ENCODE data around the gene MYCBP. TPM values are rescaled to one million over a fixed set of nuclear protein-coding genes. Genes with fewer than 3 reads are reported as not detected.

MYCBP gene
- polyA plus RNA-seq, 1 donor = 18.3 TPM

DNA sequence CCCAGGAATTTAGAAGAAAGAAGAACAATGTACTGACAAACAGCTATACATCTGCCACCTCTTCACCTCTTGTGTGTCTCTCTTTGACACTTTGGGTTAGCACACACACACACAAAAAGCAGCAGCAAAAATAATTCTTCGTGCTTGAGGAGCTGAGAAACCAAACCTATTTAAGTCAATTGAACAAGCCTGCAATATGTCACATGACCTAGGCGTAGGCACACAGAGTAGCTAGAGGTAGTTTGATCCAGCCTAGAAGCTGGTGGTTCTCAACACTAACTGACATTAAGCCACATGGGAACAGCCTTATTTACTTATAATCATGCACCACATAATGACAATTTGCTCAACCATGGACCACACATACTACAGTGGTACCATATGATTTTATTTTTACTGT is 45.8 kb downstream of the MYCBP start:
- Histone ChIP-seq H3K4me3 (ENCODE audit: low read length) (no peak overlapping the region), H3K27ac (ENCODE audit: low read length) (no peak overlapping the region), H3K9me3 (ENCODE audit: control insufficient read depth, low read depth, low read length) (no peaks in the 10 kb centered on the region), H3K27me3 (ENCODE audit: control insufficient read depth, insufficient read depth, low read length) (peaks cover 22% of the 10 kb centered on the region), H3K36me3 (ENCODE audit: control insufficient read depth, insufficient read depth, low read length) (no peaks in the 10 kb centered on the region), H3K4me1 (ENCODE audit: control insufficient read depth, insufficient read depth, low read length) (no peaks in the 10 kb centered on the region)
- no CpG with 5 or more reads among the region's 2 CpGs for WGBS (ENCODE audit: insufficient coverage, low lambda C conversion rate)
- no peak for DNase-seq

- Histone ChIP-seq H3K36me3 (ENCODE audit: control insufficient read depth, insufficient read depth, low read length) (no peaks in the 10 kb centered on the region), H3K27ac (ENCODE audit: low read length) (no peak overlapping the region), H3K27me3 (ENCODE audit: control insufficient read depth, insufficient read depth, low read length) (peaks cover 24% of the 10 kb centered on the region), H3K9me3 (ENCODE audit: control insufficient read depth, low read depth, low read length) (no peaks in the 10 kb centered on the region), H3K4me3 (ENCODE audit: low read length) (no peak overlapping the region), H3K4me1 (ENCODE audit: control insufficient read depth, insufficient read depth, low read length) (no peaks in the 10 kb centered on the region)
- DNase-seq = no peak
These were observed 46.3 kb downstream of the MYCBP start for GRCh38 chr1:38826886-38827285.

GRCh38 chr1:38826262-38826661 is 46.9 kb downstream of the MYCBP start:
- H3K27ac ChIP-seq (ENCODE audit: low read length) = no peak overlapping the region
- H3K4me1 ChIP-seq (ENCODE audit: control insufficient read depth, insufficient read depth, low read length) = no peaks in the 10 kb centered on the region
- H3K36me3 ChIP-seq (ENCODE audit: control insufficient read depth, insufficient read depth, low read length) = no peaks in the 10 kb centered on the region
- H3K4me3 ChIP-seq (ENCODE audit: low read length) = no peak overlapping the region
- no peaks in the 10 kb centered on the region for H3K9me3 ChIP-seq (ENCODE audit: control insufficient read depth, low read depth, low read length)
- DNase-seq = no peak
- no CpG with 5 or more reads among the region's 3 CpGs for WGBS (ENCODE audit: insufficient coverage, low lambda C conversion rate)
- H3K27me3 ChIP-seq (ENCODE audit: control insufficient read depth, insufficient read depth, low read length) = peaks cover 28% of the 10 kb centered on the region

DNA sequence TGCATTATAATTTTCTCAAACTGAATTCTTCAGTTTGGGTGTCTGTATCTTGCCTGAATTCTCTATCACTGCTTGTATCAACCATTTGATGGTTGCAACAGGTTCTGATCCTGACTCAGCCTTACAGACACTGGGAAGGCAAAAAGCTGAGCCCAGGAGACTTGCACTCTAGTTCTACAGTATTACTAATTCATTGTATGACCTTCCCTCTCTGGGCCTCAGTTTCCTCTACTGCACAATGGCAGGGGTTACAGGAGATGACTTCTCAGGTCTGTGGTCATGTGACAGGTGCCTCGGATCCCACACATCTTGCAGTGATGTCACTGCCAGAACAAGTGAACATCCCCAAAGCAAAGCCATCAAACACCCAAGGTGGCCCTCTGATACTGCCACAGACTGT is 52.3 kb downstream of the MYCBP start:
- Histone ChIP-seq H3K9me3 (ENCODE audit: control insufficient read depth, low read depth, low read length) (peaks cover 7% of the 10 kb centered on the region), H3K4me1 (ENCODE audit: control insufficient read depth, insufficient read depth, low read length) (peaks cover 7% of the 10 kb centered on the region), H3K27me3 (ENCODE audit: control insufficient read depth, insufficient read depth, low read length) (peaks cover 66% of the 10 kb centered on the region), H3K27ac (ENCODE audit: low read length) (no peak overlapping the region), H3K4me3 (ENCODE audit: low read length) (no peak overlapping the region), H3K36me3 (ENCODE audit: control insufficient read depth, insufficient read depth, low read length) (no peaks in the 10 kb centered on the region)
- no CpG with 5 or more reads among the region's 1 CpG for WGBS (ENCODE audit: insufficient coverage, low lambda C conversion rate)
- no peak for DNase-seq

DNA sequence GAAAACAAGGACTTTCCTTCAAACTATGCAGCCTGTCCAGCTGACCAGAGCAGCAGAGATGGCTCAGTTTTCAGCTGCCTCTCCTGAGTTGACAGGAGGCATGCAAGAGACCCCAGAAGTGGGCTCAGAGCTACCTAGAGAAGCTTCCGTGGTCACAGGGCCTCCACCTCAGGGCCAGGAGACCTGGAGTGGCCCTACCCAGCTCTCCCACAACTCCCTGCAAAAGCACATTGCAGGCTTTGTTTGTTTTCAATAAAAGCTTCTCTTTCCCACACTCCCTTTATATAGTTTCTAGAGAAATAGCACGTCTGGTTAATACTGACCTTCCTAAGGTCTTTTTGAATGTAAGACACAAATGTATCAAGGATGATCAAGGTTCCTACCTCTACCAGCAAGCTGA is 53.6 kb downstream of the MYCBP start:
- no peaks in the 10 kb centered on the region for H3K36me3 ChIP-seq (ENCODE audit: control insufficient read depth, insufficient read depth, low read length)
- H3K4me3 ChIP-seq (ENCODE audit: low read length) = no peak overlapping the region
- H3K27ac ChIP-seq (ENCODE audit: low read length) = no peak overlapping the region
- H3K27me3 ChIP-seq (ENCODE audit: control insufficient read depth, insufficient read depth, low read length) = peaks cover 73% of the 10 kb centered on the region
- DNase-seq = no peak
- H3K4me1 ChIP-seq (ENCODE audit: control insufficient read depth, insufficient read depth, low read length) = peaks cover 7% of the 10 kb centered on the region
- no CpG with 5 or more reads among the region's 2 CpGs for WGBS (ENCODE audit: insufficient coverage, low lambda C conversion rate)
- H3K9me3 ChIP-seq (ENCODE audit: control insufficient read depth, low read depth, low read length) = peaks cover 7% of the 10 kb centered on the region

GRCh38 chr1:38819040-38819439 is 54.1 kb downstream of the MYCBP start:
- no CpG with 5 or more reads among the region's 10 CpGs for WGBS (ENCODE audit: insufficient coverage, low lambda C conversion rate)
- H3K9me3 ChIP-seq (ENCODE audit: control insufficient read depth, low read depth, low read length) = peaks cover 7% of the 10 kb centered on the region
- H3K4me3 ChIP-seq (ENCODE audit: low read length) = no peak overlapping the region
- H3K27me3 ChIP-seq (ENCODE audit: control insufficient read depth, insufficient read depth, low read length) = peaks cover 72% of the 10 kb centered on the region
- DNase-seq = no peak
- H3K36me3 ChIP-seq (ENCODE audit: control insufficient read depth, insufficient read depth, low read length) = no peaks in the 10 kb centered on the region
- no peak overlapping the region for H3K27ac ChIP-seq (ENCODE audit: low read length)
- H3K4me1 ChIP-seq (ENCODE audit: control insufficient read depth, insufficient read depth, low read length) = peaks cover 7% of the 10 kb centered on the region

DNA sequence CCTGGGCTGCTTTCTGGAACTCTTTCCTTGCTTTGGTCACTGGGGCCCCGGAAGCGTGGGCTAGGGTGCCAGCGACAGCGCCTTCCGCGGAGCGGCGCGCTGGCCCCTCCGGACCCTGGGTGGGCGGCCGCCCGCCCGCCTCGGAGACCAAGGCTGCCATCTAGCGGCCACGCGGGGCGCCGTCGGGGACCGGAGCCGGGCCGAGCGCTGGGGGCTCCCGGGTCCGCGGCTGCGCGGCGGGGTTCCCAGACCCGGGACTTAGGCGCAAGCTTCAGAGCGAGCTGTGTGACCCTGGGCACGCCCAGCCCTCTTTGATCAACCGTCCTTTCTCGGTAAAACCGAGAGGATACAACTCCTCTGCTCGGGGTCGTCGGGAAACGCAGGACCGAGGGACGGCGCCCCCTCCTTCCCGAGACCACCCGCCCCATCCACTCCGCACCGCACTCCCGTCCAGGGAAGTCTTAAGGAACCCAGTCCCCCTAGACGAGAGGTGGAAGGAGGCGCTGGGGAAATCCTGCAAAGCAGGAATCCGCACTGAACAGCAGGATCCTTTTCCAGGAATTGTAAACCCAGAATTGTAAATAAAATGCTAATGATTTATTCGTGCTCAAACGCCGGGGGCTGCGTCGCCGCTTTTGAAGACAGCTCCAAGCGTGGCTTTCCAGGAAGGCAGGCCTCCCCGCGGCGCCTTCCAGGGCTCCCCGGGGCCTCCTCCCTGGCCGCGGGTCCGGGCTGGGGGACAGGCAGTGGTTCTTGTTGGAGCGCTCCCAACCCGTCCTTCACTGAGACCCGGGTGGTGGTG is 54.8 kb downstream of the MYCBP start:
- Histone ChIP-seq H3K9me3 (ENCODE audit: control insufficient read depth, low read depth, low read length) (peaks cover 7% of the 10 kb centered on the region), H3K4me3 (ENCODE audit: low read length) (no peak overlapping the region), H3K27ac (ENCODE audit: low read length) (no peak overlapping the region), H3K36me3 (ENCODE audit: control insufficient read depth, insufficient read depth, low read length) (no peaks in the 10 kb centered on the region), H3K27me3 (ENCODE audit: control insufficient read depth, insufficient read depth, low read length) (peaks cover 79% of the 10 kb centered on the region), H3K4me1 (ENCODE audit: control insufficient read depth, insufficient read depth, low read length) (peaks cover 7% of the 10 kb centered on the region)
- peak; percentile 12 to 16 for DNase-seq
- WGBS (ENCODE audit: insufficient coverage, low lambda C conversion rate) = no CpG with 5 or more reads among the region's 70 CpGs

- peaks cover 81% of the 10 kb centered on the region for H3K27me3 ChIP-seq (ENCODE audit: control insufficient read depth, insufficient read depth, low read length)
- peaks cover 7% of the 10 kb centered on the region for H3K9me3 ChIP-seq (ENCODE audit: control insufficient read depth, low read depth, low read length)
- H3K27ac ChIP-seq (ENCODE audit: low read length) = no peak overlapping the region
- no peak overlapping the region for H3K4me3 ChIP-seq (ENCODE audit: low read length)
- no peak for DNase-seq
- no CpG with 5 or more reads among the region's 45 CpGs for WGBS (ENCODE audit: insufficient coverage, low lambda C conversion rate)
- H3K4me1 ChIP-seq (ENCODE audit: control insufficient read depth, insufficient read depth, low read length) = peaks cover 7% of the 10 kb centered on the region
- H3K36me3 ChIP-seq (ENCODE audit: control insufficient read depth, insufficient read depth, low read length) = no peaks in the 10 kb centered on the region
These were observed 55.6 kb downstream of the MYCBP start for GRCh38 chr1:38817267-38818174.

DNA sequence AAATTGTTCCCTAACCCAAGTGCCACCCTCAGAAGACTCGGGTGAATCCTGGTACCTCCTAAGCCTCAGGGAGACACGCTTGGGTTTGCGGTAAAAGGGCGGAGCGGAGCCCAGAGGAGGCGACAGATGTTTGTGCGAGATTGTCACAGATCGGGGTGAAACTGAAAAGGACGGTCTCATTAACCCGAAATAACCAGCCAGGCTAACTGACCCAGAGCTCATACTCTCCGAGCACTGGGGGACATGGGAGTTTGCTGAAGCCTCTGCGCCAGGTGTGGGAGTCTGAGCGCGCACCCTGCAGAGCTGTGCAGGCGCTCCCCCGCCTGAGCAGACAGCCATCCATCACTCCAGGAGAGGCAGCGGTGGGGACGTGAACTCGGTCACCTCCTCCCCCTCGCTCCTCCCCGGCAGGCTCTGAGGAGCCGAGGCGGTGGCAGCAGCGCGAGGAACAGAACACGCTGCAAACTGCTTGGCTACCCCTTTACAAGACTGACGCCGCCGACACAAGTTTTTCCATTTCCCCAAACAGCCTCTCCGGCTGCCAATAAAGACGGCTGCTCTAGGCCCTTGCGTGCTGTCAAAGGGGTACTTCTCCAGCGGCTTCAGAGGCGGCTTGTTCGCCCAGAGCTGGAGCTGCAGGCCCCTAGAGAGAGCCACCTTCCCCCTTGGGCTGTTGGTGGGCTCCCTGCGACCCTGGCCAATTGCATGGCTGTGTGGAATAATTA is 57.1 kb downstream of the MYCBP start:
- no CpG with 5 or more reads among the region's 36 CpGs for WGBS (ENCODE audit: insufficient coverage, low lambda C conversion rate)
- Histone ChIP-seq H3K36me3 (ENCODE audit: control insufficient read depth, insufficient read depth, low read length) (no peaks in the 10 kb centered on the region), H3K27ac (ENCODE audit: low read length) (no peak overlapping the region), H3K27me3 (ENCODE audit: control insufficient read depth, insufficient read depth, low read length) (peaks cover 79% of the 10 kb centered on the region), H3K9me3 (ENCODE audit: control insufficient read depth, low read depth, low read length) (peaks cover 7% of the 10 kb centered on the region), H3K4me3 (ENCODE audit: low read length) (no peak overlapping the region), H3K4me1 (ENCODE audit: control insufficient read depth, insufficient read depth, low read length) (peaks cover 7% of the 10 kb centered on the region)
- DNase-seq = no peak

DNA sequence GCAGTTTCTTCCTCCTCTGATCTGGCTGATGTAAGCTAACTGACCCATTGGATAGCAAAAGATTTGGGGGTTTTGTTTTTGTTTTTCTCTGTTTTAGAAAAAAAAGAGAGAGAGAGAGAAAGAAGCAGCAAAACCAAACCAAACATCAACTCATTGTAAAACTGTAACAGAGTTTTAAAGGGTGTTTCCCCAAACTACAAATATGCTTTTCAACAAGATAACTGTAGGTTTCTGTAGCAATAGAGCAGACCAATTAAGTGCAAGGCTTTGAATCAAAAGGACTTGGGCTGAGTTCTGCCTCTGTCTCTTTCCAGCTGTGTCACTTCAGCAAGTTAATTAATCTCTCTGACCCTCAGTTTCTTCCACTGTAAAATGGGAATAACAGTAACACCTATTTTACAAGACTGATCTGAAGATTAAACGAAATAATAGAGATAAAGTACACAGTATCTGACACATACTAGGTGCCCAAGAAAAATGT is 58.1 kb downstream of the MYCBP start:
- H3K27me3 ChIP-seq (ENCODE audit: control insufficient read depth, insufficient read depth, low read length) = peaks cover 80% of the 10 kb centered on the region

More for the DNA sequence above, 58.1 kb downstream of the MYCBP start:
- Histone ChIP-seq H3K4me1 (ENCODE audit: control insufficient read depth, insufficient read depth, low read length) (peaks cover 7% of the 10 kb centered on the region), H3K27ac (ENCODE audit: low read length) (no peak overlapping the region), H3K9me3 (ENCODE audit: control insufficient read depth, low read depth, low read length) (peaks cover 7% of the 10 kb centered on the region), H3K36me3 (ENCODE audit: control insufficient read depth, insufficient read depth, low read length) (no peaks in the 10 kb centered on the region), H3K4me3 (ENCODE audit: low read length) (no peak overlapping the region)
- WGBS (ENCODE audit: insufficient coverage, low lambda C conversion rate) = no CpG with 5 or more reads among the region's 1 CpG
- DNase-seq = no peak

Data from large intestine (tissue), 3 donors.